Sigmoid colon (tissue), 4 donors: Measurements from ENCODE around the gene DOP1B.

Experiments
- POLR2AphosphoS5 ChIP-seq, 4 donors: sonication (generic); formaldehyde crosslinking; IDR thresholded peaks; one replicate each; pipeline ENCODE4 v1.6.1; 2017; ENCODE audit warnings: antibody characterized with exemption in 4 of 4
- TF ChIP-seq, protein P1 (sequence below), 4 experiments: fragments of 450-650 bp in 3 of 4; fragments of 200-600 bp in 1 of 4; IDR thresholded peaks; one replicate each; pipeline ENCODE4 v1.5.1; 2016 to 2019; ENCODE audit warnings: antibody characterized with exemption in 4 of 4, mild to moderate bottlenecking in 3 of 4, moderate library complexity in 2 of 4

DNA sequence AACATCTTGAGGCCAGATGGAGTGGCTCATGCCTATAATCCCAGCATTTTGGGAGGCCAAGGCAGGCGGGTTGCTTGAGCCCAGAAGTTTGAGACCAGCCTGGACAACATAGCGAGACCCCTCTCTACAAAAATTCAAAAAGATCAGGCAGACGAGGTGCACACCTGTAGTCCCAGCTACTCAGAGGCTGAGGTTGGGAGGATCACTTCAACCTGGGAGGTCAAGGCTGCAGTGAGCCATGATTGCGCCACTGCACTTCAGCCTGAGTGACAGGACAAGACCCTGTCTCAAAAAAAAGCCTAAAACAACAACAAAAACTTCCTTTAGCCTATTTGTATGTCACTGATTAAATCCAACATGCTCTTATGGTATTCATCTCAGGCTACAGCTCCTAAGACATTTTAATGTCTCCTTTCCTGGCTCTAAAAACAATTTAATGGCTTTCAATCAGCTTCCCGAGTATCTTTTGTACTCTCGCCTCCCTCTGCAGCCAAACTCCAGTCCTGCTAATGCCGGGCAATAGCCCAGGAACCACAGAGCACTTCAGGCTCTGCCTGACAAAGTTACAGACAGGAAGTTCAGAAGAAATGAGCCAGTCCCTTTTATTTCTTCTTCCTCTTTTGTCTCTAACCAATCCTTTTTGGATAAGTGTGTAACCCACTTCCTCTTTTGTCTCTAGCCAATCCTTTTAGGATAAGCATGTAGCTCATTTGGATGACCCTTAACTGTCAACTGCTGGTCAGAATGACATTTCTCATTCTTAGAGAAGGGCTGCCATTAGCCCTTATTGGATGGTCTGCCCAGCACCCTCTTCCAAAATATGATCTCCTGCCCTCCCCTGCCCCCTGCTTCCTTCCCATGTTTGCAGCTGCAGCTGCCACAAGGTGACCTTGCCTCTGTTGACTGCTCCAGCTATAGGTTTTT lies 6.6 kb upstream of the DOP1B start:
- TF ChIP-seq, protein P1, sequence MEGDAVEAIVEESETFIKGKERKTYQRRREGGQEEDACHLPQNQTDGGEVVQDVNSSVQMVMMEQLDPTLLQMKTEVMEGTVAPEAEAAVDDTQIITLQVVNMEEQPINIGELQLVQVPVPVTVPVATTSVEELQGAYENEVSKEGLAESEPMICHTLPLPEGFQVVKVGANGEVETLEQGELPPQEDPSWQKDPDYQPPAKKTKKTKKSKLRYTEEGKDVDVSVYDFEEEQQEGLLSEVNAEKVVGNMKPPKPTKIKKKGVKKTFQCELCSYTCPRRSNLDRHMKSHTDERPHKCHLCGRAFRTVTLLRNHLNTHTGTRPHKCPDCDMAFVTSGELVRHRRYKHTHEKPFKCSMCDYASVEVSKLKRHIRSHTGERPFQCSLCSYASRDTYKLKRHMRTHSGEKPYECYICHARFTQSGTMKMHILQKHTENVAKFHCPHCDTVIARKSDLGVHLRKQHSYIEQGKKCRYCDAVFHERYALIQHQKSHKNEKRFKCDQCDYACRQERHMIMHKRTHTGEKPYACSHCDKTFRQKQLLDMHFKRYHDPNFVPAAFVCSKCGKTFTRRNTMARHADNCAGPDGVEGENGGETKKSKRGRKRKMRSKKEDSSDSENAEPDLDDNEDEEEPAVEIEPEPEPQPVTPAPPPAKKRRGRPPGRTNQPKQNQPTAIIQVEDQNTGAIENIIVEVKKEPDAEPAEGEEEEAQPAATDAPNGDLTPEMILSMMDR (IDR thresholded peaks at IDR 0.05) = no peak
- peak in 3 of 4 donors; percentile 18 to 37 (median 27) for TF ChIP-seq POLR2AphosphoS5 (IDR thresholded peaks at IDR 0.05)
